DMS79 (cell line): ENCODE measurements around the gene IFNGR1.
A peak's percentile ranks its signal among the peaks of the same experiment; 100 is the strongest.
"Not testable (repeated sequence)": the region's sequence is repeated elsewhere in the genome, so short reads cannot be mapped to it uniquely, and the experiment has no call there.

Experiments
- DNase-seq: peaks from one replicate; lab custom pipeline; 2025; lab: John Stamatoyannopoulos, UW

The IFNGR1 gene

GRCh38 chr6:137218917-137219663, at the start of gene IFNGR1:
Gene IFNGR1, minus strand, starts transcription at chr6:137219385. Its CDS starts 58 bp downstream, at chr6:137219327.
- DNase-seq = peak; percentile 79

- DNase-seq = no peak
These were observed 49.7 kb upstream of the IFNGR1 start for GRCh38 chr6:137268911-137269310.

- no peak for DNase-seq
These were observed 47.1 kb upstream of the IFNGR1 start for GRCh38 chr6:137266309-137266586.

- no peak for DNase-seq
These were observed 46.5 kb upstream of the IFNGR1 start for GRCh38 chr6:137265561-137266308.

- DNase-seq = no peak
These were observed 45.3 kb upstream of the IFNGR1 start for GRCh38 chr6:137264311-137265075.

- DNase-seq = no peak
These were observed 42.6 kb upstream of the IFNGR1 start for GRCh38 chr6:137261761-137262160.

GRCh38 chr6:137261361-137261760, 42.2 kb upstream of the IFNGR1 start:
- DNase-seq = no peak

- no peak for DNase-seq
These were observed 41.0 kb upstream of the IFNGR1 start for GRCh38 chr6:137260217-137260616.

GRCh38 chr6:137259349-137259748, 40.2 kb upstream of the IFNGR1 start:
- no peak for DNase-seq

- DNase-seq = no peak
These were observed 39.0 kb upstream of the IFNGR1 start for GRCh38 chr6:137258170-137258569.

GRCh38 chr6:137256350-137257103, 37.3 kb upstream of the IFNGR1 start:
- no peak for DNase-seq

GRCh38 chr6:137254966-137255365, 35.8 kb upstream of the IFNGR1 start:
- DNase-seq = no peak

GRCh38 chr6:137254430-137254829, 35.2 kb upstream of the IFNGR1 start:
- DNase-seq = not testable (repeated sequence)

GRCh38 chr6:137248702-137249101, 29.5 kb upstream of the IFNGR1 start:
- DNase-seq = no peak

- DNase-seq = no peak
These were observed 28.5 kb upstream of the IFNGR1 start for GRCh38 chr6:137247724-137248123.

- DNase-seq = no peak
These were observed 27.6 kb upstream of the IFNGR1 start for GRCh38 chr6:137246791-137247202.

GRCh38 chr6:137246164-137246563, 27.0 kb upstream of the IFNGR1 start:
- DNase-seq = no peak

- DNase-seq = no peak
These were observed 22.4 kb upstream of the IFNGR1 start for GRCh38 chr6:137241481-137242038.

- DNase-seq = no peak
These were observed 21.0 kb upstream of the IFNGR1 start for GRCh38 chr6:137240168-137240567.

- no peak for DNase-seq
These were observed 18.4 kb upstream of the IFNGR1 start for GRCh38 chr6:137237413-137238170.
